ENCODE results near the gene RNU1-2. TPM values are rescaled to one million over a fixed set of nuclear protein-coding genes. Genes with fewer than 3 reads are reported as not detected.
"Not testable (repeated sequence)": the region's sequence is repeated elsewhere in the genome, so short reads cannot be mapped to it uniquely, and the experiment has no call there.

RNU1-2 gene
- total RNA-seq, 1 experiment from 2014 or later, result 1,606 TPM

- peaks cover 31% of the 10 kb centered on the region for H3K4me1 Mint-ChIP-seq (ENCODE audit: insufficient read depth, unreplicated experiment)
- DNase-seq (ENCODE audit: unreplicated experiment), result no peak
Measured at GRCh38 chr1:16927711-16928485, 32.1 kb downstream of the RNU1-2 start.

DNA sequence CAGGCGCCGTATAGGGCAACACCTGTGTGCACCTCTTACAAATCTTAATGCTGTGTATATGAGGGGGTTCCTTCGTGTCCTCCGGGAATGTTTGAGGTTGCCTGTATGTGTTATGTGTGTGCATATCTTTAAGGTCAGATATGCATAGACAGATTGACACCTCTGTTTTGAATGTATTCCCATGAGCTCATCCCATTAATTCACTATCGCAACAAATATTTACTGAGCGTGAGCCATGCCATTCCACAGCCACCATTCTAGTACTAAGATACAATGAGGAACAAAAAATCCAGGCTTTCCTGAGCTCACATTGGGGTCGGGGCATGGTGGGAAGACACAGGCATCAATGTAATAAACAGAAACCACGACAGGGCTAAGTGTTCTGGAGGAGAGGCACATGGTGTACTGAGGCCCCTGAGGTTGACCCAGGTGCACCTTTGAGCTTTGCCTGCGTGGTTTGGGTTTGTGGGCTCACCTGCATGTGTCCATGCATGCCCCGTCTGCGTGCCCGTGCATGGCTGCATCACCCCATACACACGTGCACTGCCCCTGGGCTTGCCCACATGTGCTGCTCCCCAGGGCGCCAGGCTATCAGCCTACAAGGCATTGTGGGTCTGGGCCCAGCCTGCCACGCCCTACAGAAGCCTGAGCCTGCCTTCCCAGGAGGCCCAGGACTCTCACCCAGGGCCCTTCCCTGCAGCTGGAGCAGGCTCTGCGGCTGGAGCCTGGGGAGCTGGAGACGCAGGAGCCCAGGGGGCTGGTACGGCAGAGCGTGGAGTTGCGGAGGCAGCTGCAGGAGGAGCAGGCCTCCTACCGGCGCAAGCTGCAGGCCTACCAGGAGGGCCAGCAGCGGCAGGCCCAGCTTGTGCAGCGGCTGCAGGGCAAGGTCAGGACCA lies 33.6 kb downstream of the RNU1-2 start:
- POLR2A ChIA-PET, result interaction anchor here (0.6 to 3.2 kb wide), 3 partner anchors 19 to 510 kb away, joined by 3 to 12 read pairs (median 4); partner anchors contain the start of gene RCC2
- DNase-seq (ENCODE audit: unreplicated experiment); BruUV-seq (replicated peaks); H3K27me3 Mint-ChIP-seq (ENCODE audit: insufficient read depth, unreplicated experiment); H3K4me3 Mint-ChIP-seq (ENCODE audit: unreplicated experiment); H3K27ac Mint-ChIP-seq (ENCODE audit: low read depth, unreplicated experiment); H3K9me3 Mint-ChIP-seq (ENCODE audit: unreplicated experiment); intact Hi-C loops (cut with micrococcal nuclease): not testable (repeated sequence)
- CTCF ChIA-PET, result interaction anchor here (0.6 to 0.7 kb wide), 2 partner anchors 19 to 119 kb away, joined by 3 to 4 read pairs; no protein-coding TSS in a partner anchor
- Mint-ChIP-seq H3K4me1 (ENCODE audit: insufficient read depth, unreplicated experiment) (peaks cover 29% of the 10 kb centered on the region), H3K36me3 (ENCODE audit: insufficient read depth, unreplicated experiment) (peaks cover 12% of the 10 kb centered on the region)

More at GRCh38 chr1:16927711-16928485, 32.1 kb downstream of the RNU1-2 start:
- Mint-ChIP-seq H3K9me3 (ENCODE audit: unreplicated experiment) (no peaks in the 10 kb centered on the region), H3K27me3 (ENCODE audit: insufficient read depth, unreplicated experiment) (no peaks in the 10 kb centered on the region), H3K4me3 (ENCODE audit: unreplicated experiment) (no peak overlapping the region), H3K36me3 (ENCODE audit: insufficient read depth, unreplicated experiment) (peaks cover 3% of the 10 kb centered on the region), H3K27ac (ENCODE audit: low read depth, unreplicated experiment) (peak overlapping the region; percentile 36)
- no TSS peak for BruUV-seq (replicated peaks)
- POLR2A ChIA-PET, result interaction anchor here (0.7 to 3.2 kb wide), 2 partner anchors 20 to 32 kb away, joined by 3 to 12 read pairs; no protein-coding TSS in a partner anchor
- CTCF ChIA-PET, result no interaction called here
- no peak for TF ChIP-seq CTCF (IDR thresholded peaks at IDR 0.05; ENCODE audit: unreplicated experiment)
- intact Hi-C loops (cut with micrococcal nuclease), result no loop called here

GRCh38 chr1:16931206-16931934 lies 35.6 kb downstream of the RNU1-2 start:
- H3K36me3 Mint-ChIP-seq (ENCODE audit: insufficient read depth, unreplicated experiment), result peaks cover 12% of the 10 kb centered on the region
- BruUV-seq (replicated peaks); H3K9me3 Mint-ChIP-seq (ENCODE audit: unreplicated experiment); H3K27ac Mint-ChIP-seq (ENCODE audit: low read depth, unreplicated experiment); H3K4me1 Mint-ChIP-seq (ENCODE audit: insufficient read depth, unreplicated experiment); H3K27me3 Mint-ChIP-seq (ENCODE audit: insufficient read depth, unreplicated experiment); DNase-seq (ENCODE audit: unreplicated experiment); intact Hi-C loops (cut with micrococcal nuclease); H3K4me3 Mint-ChIP-seq (ENCODE audit: unreplicated experiment): not testable (repeated sequence)
- CTCF ChIA-PET, result interaction anchor here (0.7 kb wide), 1 partner anchor 446 kb away, joined by 3 read pairs; no protein-coding TSS in a partner anchor
- POLR2A ChIA-PET, result interaction anchor here (3.2 kb wide), 1 partner anchor 17 kb away, joined by 12 read pairs; no protein-coding TSS in a partner anchor

DNA sequence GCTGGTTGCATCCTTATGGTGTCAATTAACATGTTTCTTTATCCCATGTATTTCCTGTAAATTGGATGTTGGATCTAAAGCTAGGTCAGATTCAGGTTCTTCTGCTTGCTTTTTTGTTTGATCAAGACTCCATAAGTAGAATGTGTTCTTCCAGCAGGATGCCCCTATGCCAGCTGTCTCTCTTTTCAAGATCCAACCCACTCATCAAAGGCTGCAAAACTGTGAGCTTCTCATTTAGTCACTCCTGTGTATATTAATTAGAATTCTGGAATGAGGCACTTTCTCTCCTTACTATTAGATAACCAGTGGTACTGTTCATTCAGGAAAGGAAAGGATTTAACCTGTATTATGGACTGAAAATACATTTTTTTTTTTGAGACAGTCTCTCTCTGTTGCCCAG lies 38.2 kb downstream of the RNU1-2 start:
- ChIA-PET POLR2A (interaction anchor here (0.7 kb wide), 1 partner anchor 8 kb away, joined by 3 read pairs; no protein-coding TSS in a partner anchor), CTCF (interaction anchor here (0.7 to 1.2 kb wide), 3 partner anchors 13 to 313 kb away, joined by 3 to 4 read pairs (median 3); no protein-coding TSS in a partner anchor)
- H3K36me3 Mint-ChIP-seq (ENCODE audit: insufficient read depth, unreplicated experiment), result peaks cover 19% of the 10 kb centered on the region
- H3K27me3 Mint-ChIP-seq (ENCODE audit: insufficient read depth, unreplicated experiment); intact Hi-C loops (cut with micrococcal nuclease); H3K27ac Mint-ChIP-seq (ENCODE audit: low read depth, unreplicated experiment); H3K4me1 Mint-ChIP-seq (ENCODE audit: insufficient read depth, unreplicated experiment); H3K4me3 Mint-ChIP-seq (ENCODE audit: unreplicated experiment); H3K9me3 Mint-ChIP-seq (ENCODE audit: unreplicated experiment); BruUV-seq (replicated peaks); DNase-seq (ENCODE audit: unreplicated experiment): not testable (repeated sequence)

- H3K4me1 Mint-ChIP-seq (ENCODE audit: insufficient read depth, unreplicated experiment); H3K27me3 Mint-ChIP-seq (ENCODE audit: insufficient read depth, unreplicated experiment); BruUV-seq (replicated peaks); intact Hi-C loops (cut with micrococcal nuclease); H3K9me3 Mint-ChIP-seq (ENCODE audit: unreplicated experiment); POLR2A ChIA-PET; H3K27ac Mint-ChIP-seq (ENCODE audit: low read depth, unreplicated experiment); H3K4me3 Mint-ChIP-seq (ENCODE audit: unreplicated experiment); DNase-seq (ENCODE audit: unreplicated experiment): not testable (repeated sequence)
- peaks cover 32% of the 10 kb centered on the region for H3K36me3 Mint-ChIP-seq (ENCODE audit: insufficient read depth, unreplicated experiment)
- CTCF ChIA-PET, result interaction anchor here (0.6 to 1.6 kb wide), 2 partner anchors 11 to 215 kb away, joined by 3 to 6 read pairs; no protein-coding TSS in a partner anchor
Measured at GRCh38 chr1:16936580-16936979, 40.8 kb downstream of the RNU1-2 start.

All from MCF 10A (cell line).